K562 (cell line): ENCODE measurements around the gene EMX2. TPM values are rescaled to one million over a fixed set of nuclear protein-coding genes. Genes with fewer than 3 reads are reported as not detected.

Experiments used
- ATAC-seq: fragments of 200-7000 bp; cut with Tn5 transposase; 3 replicates; pipeline ENCODE4 v1.9.1; 2020; ENCODE audit warnings: moderate library complexity
- BruUV-seq: library from RNA; stranded (reverse); fragments of 400-500 nt; replicated peaks from 2 replicates; lab custom pipeline; 2021; lab: Mats Ljungman, UMichigan
- CTCF ChIA-PET: fragments of 300-600 bp; formaldehyde crosslinking; extraction: SDS; loops from one replicate; lab custom pipeline; 2021; ENCODE audit warnings: low intra/inter-chr PET ratio; lab: Yijun Ruan, JAX
- POLR2A ChIA-PET: fragments of 300-600, 350-650 bp; sonication (Branson Sonifier 250); formaldehyde crosslinking; extraction: SDS; loops from one replicate; lab custom pipeline; 2021; ENCODE audit warnings: antibody characterized with exemption, inconsistent platforms; lab: Yijun Ruan, JAX
- DNase-seq, 4 experiments: peaks; one replicate each; pipeline versions ENCODE4 v3.0.0 to v3.0.0-alpha.2; 2011 to 2018; ENCODE audit warnings: low spot score in 3 of 4, mixed read lengths in 3 of 4; ENCODE audit errors: extremely low read depth in 1 of 4
- FAIRE-seq: peaks from 2 replicates; lab custom pipeline; 2011; peaks lifted over from hg19 to GRCh38; lab: Jason Lieb, UNC
- H2AFZ ChIP-seq: 2 replicates; pipeline ENCODE4 v1.6.0; 2011; ENCODE audit warnings: low read depth, low read length, control low read depth, inconsistent platforms
- H3K27ac ChIP-seq: fragments of 200-600 bp; 3 replicates; pipeline ENCODE4 v1.8.0; 2011; ENCODE audit warnings: low read depth, mild to moderate bottlenecking, control low read depth, inconsistent platforms, low read length, moderate library complexity, mixed read lengths; ENCODE audit errors: extremely low read depth
- H3K27me3 ChIP-seq, 2 experiments: fragments of 300-600 bp in 1 of 2; 2 replicates in 1 of 2; 3 replicates in 1 of 2; pipeline versions ENCODE4 v1.6.0 to v1.8.0; 2011; ENCODE audit warnings: inconsistent platforms in 2 of 2, low read length in 2 of 2, mild to moderate bottlenecking in 1 of 2, mixed read lengths in 1 of 2, moderate library complexity in 1 of 2; ENCODE audit not compliant: control insufficient read depth in 2 of 2, insufficient read depth in 2 of 2
- H3K36me3 ChIP-seq: fragments of 300-600 bp; 3 replicates; pipeline ENCODE4 v1.8.0; 2011; ENCODE audit warnings: mild to moderate bottlenecking, low read length, inconsistent platforms; ENCODE audit not compliant: control insufficient read depth, insufficient read depth
- H3K4me1 ChIP-seq, 2 experiments: fragments of 200-600 bp in 1 of 2; replicated peaks in 1 of 2; 2 replicates in 1 of 2; 3 replicates in 1 of 2; pipeline versions ENCODE4 v1.5.1 to v1.8.0; 2011; ENCODE audit warnings: inconsistent platforms in 2 of 2, low read length in 2 of 2, mild to moderate bottlenecking in 1 of 2, mixed read lengths in 1 of 2, moderate library complexity in 1 of 2; ENCODE audit not compliant: control insufficient read depth in 2 of 2, insufficient read depth in 2 of 2
- H3K4me2 ChIP-seq: 2 replicates; pipeline ENCODE4 v1.6.1; 2011; ENCODE audit warnings: low read length, control low read depth, inconsistent platforms, mixed read lengths; ENCODE audit not compliant: insufficient read depth
- H3K4me3 ChIP-seq: fragments of 200-600 bp; sonication (generic), shearing (Covaris generic); 2 replicates; pipeline ENCODE4 v1.5.1; 2016; ENCODE audit warnings: control low read depth, inconsistent platforms
- H3K79me2 ChIP-seq: fragments of 200-600 bp; 3 replicates; pipeline ENCODE4 v1.8.0; 2011; ENCODE audit warnings: low read length, inconsistent platforms; ENCODE audit not compliant: control insufficient read depth, insufficient read depth
- H3K9ac ChIP-seq, 2 experiments: 2 replicates each; pipeline versions ENCODE4 v1.6.0 to v1.6.1; 2011; ENCODE audit warnings: low read depth in 2 of 2, low read length in 2 of 2, control low read depth in 1 of 2, inconsistent platforms in 1 of 2, mild to moderate bottlenecking in 1 of 2, mixed read lengths in 1 of 2; ENCODE audit not compliant: insufficient read depth in 1 of 2
- H3K9me1 ChIP-seq: one replicate; pipeline ENCODE4 v1.6.0; 2011; ENCODE audit warnings: inconsistent platforms, mild to moderate bottlenecking, low read length, moderate library complexity; ENCODE audit not compliant: control insufficient read depth, insufficient read depth
- H3K9me3 ChIP-seq: replicated peaks from 2 replicates; pipeline ENCODE4 v1.5.1; 2011; ENCODE audit warnings: low read depth, low read length, inconsistent platforms; ENCODE audit not compliant: control insufficient read depth, insufficient read depth
- H4K20me1 ChIP-seq: replicated peaks from 2 replicates; pipeline ENCODE4 v1.6.1; 2011; ENCODE audit warnings: low read length, inconsistent platforms, mixed read lengths; ENCODE audit not compliant: control insufficient read depth, insufficient read depth
- CHD7 ChIP-seq: fragments of 200-600 bp; sonication (generic); IDR thresholded peaks from one replicate; pipeline ENCODE4 v1.6.1; 2012; ENCODE audit warnings: mild to moderate bottlenecking, low read depth, low read length, inconsistent platforms
- NR2F6 ChIP-seq: fragments of 450-650 bp; formaldehyde crosslinking; IDR thresholded peaks from 2 replicates; pipeline ENCODE4 v1.4.0; 2020; ENCODE audit warnings: mild to moderate bottlenecking
- ZNF175 ChIP-seq: fragments of 200-800 bp; sonication (Bioruptor generic); IDR thresholded peaks from 2 replicates; pipeline ENCODE4 v1.6.1; 2016; ENCODE audit warnings: low read depth, mild to moderate bottlenecking, missing genetic modification characterization, missing compliant biosample characterization
- WGBS: fragments of 100-300 bp; shearing (Covaris generic); methylation state at CpG from one replicate; pipeline ENCODE4 v1.1.6; 2016; ENCODE audit warnings: low coverage, mixed read lengths; ENCODE audit not compliant: insufficient coverage; ENCODE audit errors: missing lambda C conversion rate; 5-methylcytosine and 5-hydroxymethylcytosine counted together
- in situ Hi-C: fragments of 300-500 bp; cut with MboI; formaldehyde crosslinking; loops from 4 replicates; pipeline ENCODE4 v1.15.0; 2018; ENCODE audit warnings: inconsistent platforms, mixed read lengths
- intact Hi-C: fragments of 100-400 bp; cut with micrococcal nuclease; formaldehyde crosslinking; loops from 2 replicates; pipeline ENCODE4 v1.14.2; 2022
- polyA plus RNA-seq, 8 experiments: library from polyadenylated mRNA; depleted of rRNA in 4 of 8; stranded (reverse) in 5 of 8; unstranded in 3 of 8; fragments of >200 nt; fragmentation: Nextera tagmentation in 2 of 8; fragmentation: Illumina TruSeq in 1 of 8; extraction: Ambion mirVana in 2 of 8; extraction: Trizol in 1 of 8; gene quantifications; 2 replicates each; pipeline versions ENCODE4 v1.2.1 to v1.2.3, GENCODE V29; 2011 to 2014; ENCODE audit warnings: inconsistent platforms in 1 of 8, missing spikeins in 1 of 8
- total RNA-seq, 7 experiments: library from RNA; depleted of rRNA in 6 of 7; stranded (reverse); fragments of >200 nt in 6 of 7; fragmentation: Illumina TruSeq in 2 of 7; extraction: Trizol in 2 of 7; gene quantifications; 2 replicates each; pipeline versions ENCODE4 v1.2.1 to v1.2.3, GENCODE V29; 2011 to 2021; ENCODE audit warnings: low replicate concordance in 1 of 7

The EMX2 gene
- total and polyA plus RNA-seq, 9 of the 15 experiments (the other 6 are each of a cell fraction or from before 2014, with no cell fraction given) = not detected

- Histone ChIP-seq H3K79me2 (no peaks in the 10 kb centered on the region), H3K4me2 (no peak overlapping the region), H3K9me3 (no peaks in the 10 kb centered on the region), H3K4me1 (no peaks in the 10 kb centered on the region), H4K20me1 (no peaks in the 10 kb centered on the region), H2AFZ (no peak overlapping the region), H3K9ac (no peak overlapping the region), H3K36me3 (no peaks in the 10 kb centered on the region), H3K9me1 (no peaks in the 10 kb centered on the region), H3K4me3 (no peak overlapping the region), H3K27me3 (peaks cover 0 to 10% of the 10 kb centered on the region in 2 experiments; a peak in 2 of 5 replicates), H3K27ac (no peak overlapping the region)
- in situ Hi-C loops = no loop called here
- no peak for DNase-seq
- CTCF ChIA-PET = no interaction called here
- FAIRE-seq = no peak
- intact Hi-C loops = no loop called here
- BruUV-seq = no TSS peak
- POLR2A ChIA-PET = no interaction called here
- WGBS = 0% methylated on average over 1 of the region's 2 CpGs
- TF ChIP-seq NR2F6 = no peak
- no peak for TF ChIP-seq ZNF175 (CRISPR knock-in tag)
- TF ChIP-seq CHD7 = no peak
- ATAC-seq = no peak
Measured at GRCh38 chr10:117560942-117561341, 18.4 kb downstream of the EMX2 start.
